Stimulated activated naive B cell treated with anti-CD40 and anti-IgM and Interleukin-4, amounts not matched to agents 10 μg/mL and 1 μg/mL and 100 μg/mL, for 72 hours (primary cell): Measurements from ENCODE around the gene ATE1.

Experiments used
- ATAC-seq, 2 donors: fragments of 150-1000 bp; cut with Tn5 transposase; replicated peaks; 2 replicates each; pipeline ENCODE4 v1.10.0; 2021; ENCODE audit warnings: moderate library complexity in 1 of 2
- DNase-seq: peaks from one replicate; pipeline ENCODE4 v3.0.0; 2021
- H3K27ac Mint-ChIP-seq: one replicate; pipeline ENCODE4 v1.8.0; 2022; ENCODE audit warnings: mild to moderate bottlenecking, mixed read lengths
- H3K27me3 Mint-ChIP-seq, 2 donors: one replicate each; pipeline ENCODE4 v1.8.0; 2022; ENCODE audit warnings: mixed read lengths in 2 of 2
- H3K36me3 Mint-ChIP-seq, 2 donors: one replicate each; pipeline ENCODE4 v1.8.0; 2022; ENCODE audit warnings: mixed read lengths in 2 of 2, mild to moderate bottlenecking in 1 of 2
- H3K4me1 Mint-ChIP-seq, 2 donors: one replicate each; pipeline ENCODE4 v1.8.0; 2022; ENCODE audit warnings: mixed read lengths in 2 of 2, mild to moderate bottlenecking in 1 of 2
- H3K4me3 Mint-ChIP-seq, 2 donors: one replicate each; pipeline ENCODE4 v1.8.0; 2022; ENCODE audit warnings: mild to moderate bottlenecking in 2 of 2, mixed read lengths in 2 of 2, moderate library complexity in 1 of 2
- H3K9me3 Mint-ChIP-seq, 2 donors: one replicate each; pipeline ENCODE4 v1.8.0; 2022; ENCODE audit warnings: mixed read lengths in 2 of 2, mild to moderate bottlenecking in 1 of 2

ATE1 gene

GRCh38 chr10:121754666-121755065 is 173.2 kb downstream of the ATE1 start:
- no peak for DNase-seq
- Mint-ChIP-seq H3K9me3 (peaks cover 29 to 34% of the 10 kb centered on the region in 2 donors), H3K27me3 (no peaks in the 10 kb centered on the region), H3K4me1 (no peaks in the 10 kb centered on the region), H3K36me3 (peaks cover 42 to 47% of the 10 kb centered on the region in 2 donors), H3K27ac (no peak overlapping the region), H3K4me3 (no peak overlapping the region)
- no peak for ATAC-seq

- no peak for DNase-seq
- Mint-ChIP-seq H3K9me3 (peaks cover 27 to 31% of the 10 kb centered on the region in 2 donors), H3K27me3 (no peaks in the 10 kb centered on the region), H3K27ac (no peak overlapping the region), H3K4me1 (no peaks in the 10 kb centered on the region), H3K4me3 (no peak overlapping the region), H3K36me3 (peaks cover 35 to 42% of the 10 kb centered on the region in 2 donors)
- peak; percentile 39 to 87 for ATAC-seq
Measured at GRCh38 chr10:121753726-121754476, 173.9 kb downstream of the ATE1 start.

GRCh38 chr10:121751191-121751760 is 176.6 kb downstream of the ATE1 start:
- no peak overlapping the region for H3K4me3 Mint-ChIP-seq
- DNase-seq (no peak), ATAC-seq (no peak)
- no peak overlapping the region for H3K27ac Mint-ChIP-seq
- H3K36me3 Mint-ChIP-seq = peaks cover 16 to 27% of the 10 kb centered on the region in 2 donors
- no peaks in the 10 kb centered on the region for H3K27me3 Mint-ChIP-seq
- H3K4me1 Mint-ChIP-seq = no peaks in the 10 kb centered on the region
- peaks cover 12 to 13% of the 10 kb centered on the region in 2 donors for H3K9me3 Mint-ChIP-seq

GRCh38 chr10:121747163-121747775 is 180.6 kb downstream of the ATE1 start:
- Mint-ChIP-seq H3K27me3 (no peaks in the 10 kb centered on the region), H3K4me1 (no peaks in the 10 kb centered on the region), H3K9me3 (no peaks in the 10 kb centered on the region), H3K27ac (no peak overlapping the region), H3K4me3 (no peak overlapping the region), H3K36me3 (peaks cover 7 to 12% of the 10 kb centered on the region in 2 donors)
- ATAC-seq (no peak), DNase-seq (no peak)

GRCh38 chr10:121741248-121741792 is 186.5 kb downstream of the ATE1 start:
- Mint-ChIP-seq H3K27me3 (peaks cover 0 to 5% of the 10 kb centered on the region in 2 donors), H3K4me1 (no peaks in the 10 kb centered on the region), H3K9me3 (no peaks in the 10 kb centered on the region), H3K4me3 (no peak overlapping the region), H3K27ac (no peak overlapping the region), H3K36me3 (peaks cover 13 to 14% of the 10 kb centered on the region in 2 donors)
- no peak for ATAC-seq
- no peak for DNase-seq

GRCh38 chr10:121740069-121740468 is 187.8 kb downstream of the ATE1 start:
- Mint-ChIP-seq H3K27me3 (peaks cover 4 to 17% of the 10 kb centered on the region in 2 donors), H3K4me3 (no peak overlapping the region), H3K36me3 (peaks cover 10 to 13% of the 10 kb centered on the region in 2 donors), H3K9me3 (no peaks in the 10 kb centered on the region), H3K4me1 (no peaks in the 10 kb centered on the region), H3K27ac (no peak overlapping the region)
- ATAC-seq (no peak), DNase-seq (no peak)

- DNase-seq (no peak), ATAC-seq (no peak)
- no peaks in the 10 kb centered on the region for H3K9me3 Mint-ChIP-seq
- H3K27me3 Mint-ChIP-seq = peaks cover 5 to 24% of the 10 kb centered on the region in 2 donors
- no peaks in the 10 kb centered on the region for H3K4me1 Mint-ChIP-seq
- H3K36me3 Mint-ChIP-seq = peaks cover 6% of the 10 kb centered on the region in 2 donors
- no peak overlapping the region for H3K4me3 Mint-ChIP-seq
- H3K27ac Mint-ChIP-seq = no peak overlapping the region
Measured at GRCh38 chr10:121739114-121739513, 188.7 kb downstream of the ATE1 start.

GRCh38 chr10:121736315-121737130 is 191.3 kb downstream of the ATE1 start:
- DNase-seq = no peak
- no peak overlapping the region for H3K4me3 Mint-ChIP-seq
- no peak overlapping the region for H3K27ac Mint-ChIP-seq
- no peaks in the 10 kb centered on the region for H3K4me1 Mint-ChIP-seq
- peaks cover 10 to 40% of the 10 kb centered on the region in 2 donors for H3K27me3 Mint-ChIP-seq
- ATAC-seq = no peak
- H3K9me3 Mint-ChIP-seq = no peaks in the 10 kb centered on the region
- peaks cover 6% of the 10 kb centered on the region in 2 donors for H3K36me3 Mint-ChIP-seq

GRCh38 chr10:121735263-121735662 is 192.6 kb downstream of the ATE1 start:
- H3K9me3 Mint-ChIP-seq = no peaks in the 10 kb centered on the region
- no peak overlapping the region for H3K27ac Mint-ChIP-seq
- no peak overlapping the region for H3K4me3 Mint-ChIP-seq
- DNase-seq (no peak), ATAC-seq (no peak)
- peaks cover 10 to 41% of the 10 kb centered on the region in 2 donors for H3K27me3 Mint-ChIP-seq
- H3K4me1 Mint-ChIP-seq = no peaks in the 10 kb centered on the region
- no peaks in the 10 kb centered on the region for H3K36me3 Mint-ChIP-seq

GRCh38 chr10:121734589-121735045 is 193.2 kb downstream of the ATE1 start:
- no peak for ATAC-seq
- H3K27me3 Mint-ChIP-seq = peaks cover 10 to 41% of the 10 kb centered on the region in 2 donors
- DNase-seq = no peak
- H3K27ac Mint-ChIP-seq = no peak overlapping the region
- H3K36me3 Mint-ChIP-seq = no peaks in the 10 kb centered on the region
- no peaks in the 10 kb centered on the region for H3K9me3 Mint-ChIP-seq
- no peak overlapping the region for H3K4me3 Mint-ChIP-seq
- no peaks in the 10 kb centered on the region for H3K4me1 Mint-ChIP-seq

- Mint-ChIP-seq H3K36me3 (no peaks in the 10 kb centered on the region), H3K9me3 (no peaks in the 10 kb centered on the region), H3K27me3 (peaks cover 10 to 41% of the 10 kb centered on the region in 2 donors), H3K4me3 (no peak overlapping the region), H3K27ac (no peak overlapping the region), H3K4me1 (no peaks in the 10 kb centered on the region)
- ATAC-seq (no peak), DNase-seq (no peak)
Measured at GRCh38 chr10:121732656-121733445, 195.0 kb downstream of the ATE1 start.

- Mint-ChIP-seq H3K36me3 (no peaks in the 10 kb centered on the region), H3K27ac (no peak overlapping the region), H3K9me3 (no peaks in the 10 kb centered on the region), H3K27me3 (peaks cover 10 to 41% of the 10 kb centered on the region in 2 donors), H3K4me1 (no peaks in the 10 kb centered on the region), H3K4me3 (no peak overlapping the region)
- ATAC-seq (no peak), DNase-seq (no peak)
Measured at GRCh38 chr10:121732172-121732571, 195.7 kb downstream of the ATE1 start.

GRCh38 chr10:121724282-121724681 is 203.5 kb downstream of the ATE1 start:
- DNase-seq = no peak
- Mint-ChIP-seq H3K27me3 (peaks cover 3 to 6% of the 10 kb centered on the region in 2 donors), H3K36me3 (no peaks in the 10 kb centered on the region), H3K4me3 (no peak overlapping the region), H3K4me1 (no peaks in the 10 kb centered on the region), H3K9me3 (peaks cover 0 to 1% of the 10 kb centered on the region in 2 donors), H3K27ac (no peak overlapping the region)
- ATAC-seq = no peak
